LNCAP (cell line): ENCODE results near the gene NFATC1.

Experiments
- TF ChIP-seq, protein P1 (sequence below): fragments of 450-650 bp; IDR thresholded peaks from 2 replicates; pipeline ENCODE4 v1.5.1; 2017; ENCODE audit warnings: mild to moderate bottlenecking

Gene NFATC1

DNA sequence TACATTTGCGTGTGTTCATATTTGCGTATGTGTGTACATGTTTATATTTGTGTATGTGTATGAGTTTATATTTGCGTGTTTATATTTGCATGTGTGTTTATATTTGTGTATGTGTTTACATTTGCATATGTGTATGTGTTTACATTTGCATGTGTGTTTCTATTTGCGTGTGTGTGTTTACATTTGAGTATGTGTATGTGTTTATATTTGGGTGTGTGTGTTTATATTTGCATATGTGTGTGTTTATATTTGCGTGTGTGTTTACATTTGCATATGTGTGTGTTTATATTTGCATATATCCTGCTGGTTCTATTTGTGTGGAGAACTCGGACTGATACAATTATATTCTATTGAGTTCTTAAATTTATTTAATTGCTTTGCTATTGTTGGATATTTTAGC lies 168.7 kb downstream of the NFATC1 start:
- TF ChIP-seq, protein P1, sequence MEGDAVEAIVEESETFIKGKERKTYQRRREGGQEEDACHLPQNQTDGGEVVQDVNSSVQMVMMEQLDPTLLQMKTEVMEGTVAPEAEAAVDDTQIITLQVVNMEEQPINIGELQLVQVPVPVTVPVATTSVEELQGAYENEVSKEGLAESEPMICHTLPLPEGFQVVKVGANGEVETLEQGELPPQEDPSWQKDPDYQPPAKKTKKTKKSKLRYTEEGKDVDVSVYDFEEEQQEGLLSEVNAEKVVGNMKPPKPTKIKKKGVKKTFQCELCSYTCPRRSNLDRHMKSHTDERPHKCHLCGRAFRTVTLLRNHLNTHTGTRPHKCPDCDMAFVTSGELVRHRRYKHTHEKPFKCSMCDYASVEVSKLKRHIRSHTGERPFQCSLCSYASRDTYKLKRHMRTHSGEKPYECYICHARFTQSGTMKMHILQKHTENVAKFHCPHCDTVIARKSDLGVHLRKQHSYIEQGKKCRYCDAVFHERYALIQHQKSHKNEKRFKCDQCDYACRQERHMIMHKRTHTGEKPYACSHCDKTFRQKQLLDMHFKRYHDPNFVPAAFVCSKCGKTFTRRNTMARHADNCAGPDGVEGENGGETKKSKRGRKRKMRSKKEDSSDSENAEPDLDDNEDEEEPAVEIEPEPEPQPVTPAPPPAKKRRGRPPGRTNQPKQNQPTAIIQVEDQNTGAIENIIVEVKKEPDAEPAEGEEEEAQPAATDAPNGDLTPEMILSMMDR = no peak

DNA sequence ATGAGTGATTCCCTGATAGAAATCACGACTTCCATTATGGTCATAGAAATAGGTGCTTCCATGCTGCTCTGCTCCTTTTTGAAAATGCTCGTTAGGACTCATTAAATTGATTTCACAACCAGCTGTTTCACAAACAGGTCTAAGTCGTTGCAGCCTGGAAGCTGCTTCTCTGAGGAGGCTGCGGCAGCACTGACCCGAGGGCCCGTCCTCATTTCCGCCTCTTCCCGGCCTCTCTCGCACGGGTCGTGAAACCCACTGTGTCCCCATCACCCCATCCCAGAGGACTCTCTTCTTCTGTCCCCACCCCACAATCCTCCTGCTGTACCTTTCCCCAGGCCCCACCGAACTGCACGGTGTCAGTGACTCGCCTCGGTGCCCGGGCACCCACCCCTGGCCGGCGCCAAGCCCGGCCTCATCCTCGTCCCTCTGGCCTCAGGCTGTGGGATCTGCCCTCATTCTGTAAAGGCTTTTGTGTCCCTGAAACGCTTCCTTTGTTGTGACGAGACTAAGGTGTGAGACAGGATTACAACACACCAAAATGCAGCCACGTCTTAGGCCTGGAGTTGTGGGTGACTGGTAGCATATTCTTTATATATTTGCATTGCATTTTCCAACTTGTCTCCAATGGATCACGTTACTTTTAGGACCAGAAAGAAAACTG lies 171.2 kb downstream of the NFATC1 start:
- TF ChIP-seq, protein P1 = no peak

DNA sequence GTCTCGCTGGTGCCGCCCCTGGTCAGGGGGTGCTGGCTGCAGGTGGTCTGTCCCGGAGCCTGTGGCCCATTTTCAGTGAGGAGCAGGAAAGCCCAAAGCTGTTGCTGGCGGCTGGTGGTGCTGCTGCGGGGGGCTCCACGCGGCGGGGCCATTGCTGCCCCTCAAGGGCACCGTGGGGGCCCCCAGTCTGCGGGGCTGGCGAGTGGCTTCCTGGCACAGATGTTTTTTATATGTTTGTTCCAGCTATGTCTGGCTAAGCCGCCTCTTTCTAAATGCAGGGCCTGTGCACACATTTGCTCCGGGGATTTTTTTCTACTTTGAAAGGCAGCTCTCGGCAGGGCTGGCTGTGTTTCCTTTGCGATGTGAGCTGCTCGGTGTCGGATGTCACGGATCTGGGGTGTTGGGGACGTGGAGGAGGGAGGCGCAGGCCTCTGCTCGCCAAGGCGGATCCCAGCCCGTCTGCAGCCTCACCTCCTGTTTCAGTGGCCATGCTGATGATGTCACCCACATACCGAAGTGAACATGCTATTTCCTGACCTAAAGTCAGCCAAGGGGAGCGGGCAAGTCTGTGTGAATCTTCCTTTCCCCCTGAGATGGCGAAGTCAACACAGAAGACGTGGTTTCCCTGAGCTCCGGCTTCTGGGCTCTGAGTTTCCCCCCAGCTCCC lies 171.9 kb downstream of the NFATC1 start:
- TF ChIP-seq, protein P1 = no peak

DNA sequence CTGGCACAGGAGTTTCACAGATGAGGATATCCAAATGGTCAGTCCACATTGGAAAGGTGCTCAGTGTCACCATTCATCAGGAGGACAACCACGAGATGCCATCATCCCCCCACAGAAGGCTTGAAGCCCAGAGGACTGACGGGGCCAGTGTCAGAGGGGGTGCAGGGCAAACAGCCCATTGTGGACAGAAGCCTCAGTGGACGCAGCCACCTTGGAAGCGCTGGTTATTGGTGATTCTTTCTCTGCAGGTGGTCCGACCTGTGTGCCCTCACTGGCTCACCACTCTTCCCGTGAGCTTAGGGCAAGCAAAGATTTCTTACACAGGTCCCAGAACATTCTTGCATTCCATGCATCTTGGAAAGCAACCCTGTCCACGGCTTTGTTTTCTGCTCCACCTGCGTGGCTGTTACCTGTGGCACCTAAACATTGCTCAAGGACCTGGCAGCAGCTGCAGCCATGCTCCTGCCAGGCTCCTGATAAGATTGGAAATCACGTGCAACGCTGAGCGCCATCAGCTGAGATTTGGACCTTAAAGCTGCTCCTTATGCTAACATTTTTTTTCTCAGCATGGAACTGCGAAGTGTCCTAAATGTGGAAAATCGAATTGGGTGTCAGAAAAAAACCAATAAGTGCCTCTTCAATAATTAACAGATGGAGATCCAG lies 172.9 kb downstream of the NFATC1 start:
- TF ChIP-seq, protein P1 = no peak

DNA sequence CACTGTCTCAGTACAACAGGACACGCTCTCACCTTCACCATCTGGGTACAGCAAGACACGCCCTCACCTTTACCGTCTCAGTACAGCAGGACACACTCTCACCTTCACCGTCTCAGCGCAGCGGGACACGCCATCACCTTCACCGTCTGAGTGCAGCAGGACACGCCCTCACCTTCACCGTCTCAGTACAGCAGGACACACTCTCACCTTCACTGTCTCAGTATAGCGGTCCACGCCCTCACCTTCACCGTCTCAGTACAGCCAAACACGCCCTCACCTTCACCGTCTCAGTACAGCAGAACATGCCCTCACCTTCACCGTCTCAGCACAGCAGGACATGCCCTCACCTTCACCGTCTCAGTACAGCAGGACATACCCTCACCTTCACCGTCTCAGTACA lies 174.0 kb downstream of the NFATC1 start:
- TF ChIP-seq, protein P1 = no peak

DNA sequence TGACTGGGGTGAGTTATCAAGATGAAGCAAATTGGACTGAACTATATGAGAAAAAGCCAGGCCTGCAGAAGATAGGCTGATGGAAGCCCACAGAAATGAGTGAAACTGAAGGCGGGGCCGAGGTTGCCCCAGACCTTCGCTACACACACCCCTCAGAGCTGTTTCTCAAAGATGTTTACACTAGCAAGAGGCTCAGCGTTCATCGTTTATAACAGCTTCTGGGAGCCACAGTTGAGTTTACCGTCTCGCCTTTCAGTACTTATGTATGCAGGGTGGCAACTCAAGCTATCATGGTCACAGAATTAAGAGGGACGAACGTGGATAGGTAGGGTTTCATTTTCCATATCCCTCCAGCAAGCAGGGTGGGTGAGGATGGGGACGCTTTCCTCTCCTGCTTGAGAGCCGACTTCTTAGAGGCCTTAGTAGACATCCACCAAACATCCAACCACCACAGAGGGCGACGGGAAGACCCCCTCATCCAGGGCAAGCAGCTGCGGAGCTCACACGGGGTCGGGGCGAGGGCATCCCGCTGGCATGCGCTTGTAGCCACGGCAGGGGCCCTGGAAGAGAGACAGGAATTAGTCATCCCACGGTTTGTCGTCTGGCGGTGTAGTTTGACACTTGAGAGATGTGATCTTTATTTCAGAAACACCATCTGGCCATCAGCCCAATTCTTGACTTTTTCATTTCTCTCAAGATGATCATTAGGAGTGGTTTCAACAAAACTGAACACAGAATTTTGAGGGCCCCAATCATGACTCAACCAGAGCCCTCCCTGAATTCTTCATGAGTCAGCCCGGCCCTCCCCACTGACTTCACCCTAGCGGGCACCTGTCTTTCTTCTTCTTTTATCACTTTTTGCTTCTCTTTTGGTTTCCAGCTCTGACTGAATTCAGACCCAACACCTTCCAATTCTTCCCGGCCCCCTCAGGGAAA lies 174.8 kb downstream of the NFATC1 start:
- TF ChIP-seq, protein P1 = no peak
